Sigmoid colon (tissue), 7 donors: Measurements from ENCODE around the gene ARHGAP12. TPM values are rescaled to one million over a fixed set of nuclear protein-coding genes. Genes with fewer than 3 reads are reported as not detected.

Source experiments
- DNase-seq: peaks from one replicate; pipeline ENCODE4 v3.0.0-alpha.2; 2019
- H3K27ac ChIP-seq, 4 donors: fragments of 200-600 bp; sonication (generic); one replicate each; pipeline ENCODE4 v1.5.1; 2016 to 2019; ENCODE audit warnings: mild to moderate bottlenecking in 1 of 4
- H3K27me3 ChIP-seq, 3 donors: fragments of 200-600 bp; sonication (generic); one replicate each; pipeline ENCODE4 v1.5.1; 2019; ENCODE audit warnings: mild to moderate bottlenecking in 1 of 3
- H3K36me3 ChIP-seq, 4 donors: fragments of 200-600 bp; sonication (generic); one replicate each; pipeline ENCODE4 v1.5.1; 2016 to 2019
- H3K4me1 ChIP-seq, 4 donors: fragments of 200-600 bp; sonication (generic); one replicate each; pipeline ENCODE4 v1.5.1; 2017 to 2019
- H3K4me3 ChIP-seq, 4 donors: fragments of 200-600 bp; sonication (generic); one replicate each; pipeline ENCODE4 v1.5.1; 2017 to 2019; ENCODE audit warnings: mild to moderate bottlenecking in 2 of 4, moderate library complexity in 1 of 4
- H3K9me3 ChIP-seq, 4 donors: fragments of 200-600 bp in 3 of 4; sonication (generic) in 3 of 4; one replicate each; pipeline versions ENCODE4 v1.5.1 to v1.6.1; 2013 to 2019
- EP300 ChIP-seq, 4 donors: sonication (generic); formaldehyde crosslinking; IDR thresholded peaks; one replicate each; pipeline ENCODE4 v1.6.1; 2017; ENCODE audit warnings: antibody characterized with exemption in 4 of 4
- POLR2A ChIP-seq, 2 donors: fragments of 450-650 bp; IDR thresholded peaks; one replicate each; pipeline ENCODE4 v1.6.1; 2016; ENCODE audit warnings: antibody characterized with exemption in 2 of 2, mild to moderate bottlenecking in 2 of 2, moderate library complexity in 2 of 2
- POLR2AphosphoS5 ChIP-seq, 4 donors: sonication (generic); formaldehyde crosslinking; IDR thresholded peaks; one replicate each; pipeline ENCODE4 v1.6.1; 2017; ENCODE audit warnings: antibody characterized with exemption in 4 of 4
- WGBS, 2 donors: extraction: QIAGEN DNeasy Blood & Tissue Kit; methylation state at CpG; one replicate each; pipeline ENCODE4 v1.1.7; 2013; 5-methylcytosine and 5-hydroxymethylcytosine counted together
- intact Hi-C: fragments of 100-400 bp; cut with DNase I; formaldehyde crosslinking; loops from one replicate; pipeline ENCODE4 v1.15.1; 2023
- polyA plus RNA-seq, 3 donors: library from polyadenylated mRNA; stranded (reverse); fragments of 200-250 nt; gene quantifications; one replicate each; pipeline ENCODE4 v1.2.3, GENCODE V29; 2013
- total RNA-seq, 4 donors: library from RNA; depleted of rRNA; stranded (reverse); fragments of >200 nt; gene quantifications; one replicate each; pipeline ENCODE4 v1.1.0, GENCODE V29; 2016
- TF ChIP-seq, protein P1 (sequence below), 4 experiments: fragments of 450-650 bp in 3 of 4; fragments of 200-600 bp in 1 of 4; IDR thresholded peaks; one replicate each; pipeline ENCODE4 v1.5.1; 2016 to 2019; ENCODE audit warnings: antibody characterized with exemption in 4 of 4, mild to moderate bottlenecking in 3 of 4, moderate library complexity in 2 of 4
- donor health status: healthy with polysubstance abuse.
- donor health status: Bipolar disorder and iron deficiency.
- donor health status: healthy.

The ARHGAP12 gene
- total and polyA plus RNA-seq, 7 donors = 14.1 to 90.5 (median 44.9) TPM

- Histone ChIP-seq H3K27me3 (no peaks in the 10 kb centered on the region), H3K27ac (no peak overlapping the region), H3K4me3 (no peak overlapping the region), H3K4me1 (no peaks in the 10 kb centered on the region), H3K9me3 (no peaks in the 10 kb centered on the region), H3K36me3 (peaks cover 0 to 11% (median 0%) of the 10 kb centered on the region in 4 donors)
- WGBS, 2 donors = 73 to 80% methylated on average over 2 of the region's 2 CpGs
- TF ChIP-seq EP300 (IDR thresholded peaks at IDR 0.05) = no peak
- no peak for TF ChIP-seq POLR2A (IDR thresholded peaks at IDR 0.05)
- TF ChIP-seq POLR2AphosphoS5 (IDR thresholded peaks at IDR 0.05) = no peak
- TF ChIP-seq, protein P1, sequence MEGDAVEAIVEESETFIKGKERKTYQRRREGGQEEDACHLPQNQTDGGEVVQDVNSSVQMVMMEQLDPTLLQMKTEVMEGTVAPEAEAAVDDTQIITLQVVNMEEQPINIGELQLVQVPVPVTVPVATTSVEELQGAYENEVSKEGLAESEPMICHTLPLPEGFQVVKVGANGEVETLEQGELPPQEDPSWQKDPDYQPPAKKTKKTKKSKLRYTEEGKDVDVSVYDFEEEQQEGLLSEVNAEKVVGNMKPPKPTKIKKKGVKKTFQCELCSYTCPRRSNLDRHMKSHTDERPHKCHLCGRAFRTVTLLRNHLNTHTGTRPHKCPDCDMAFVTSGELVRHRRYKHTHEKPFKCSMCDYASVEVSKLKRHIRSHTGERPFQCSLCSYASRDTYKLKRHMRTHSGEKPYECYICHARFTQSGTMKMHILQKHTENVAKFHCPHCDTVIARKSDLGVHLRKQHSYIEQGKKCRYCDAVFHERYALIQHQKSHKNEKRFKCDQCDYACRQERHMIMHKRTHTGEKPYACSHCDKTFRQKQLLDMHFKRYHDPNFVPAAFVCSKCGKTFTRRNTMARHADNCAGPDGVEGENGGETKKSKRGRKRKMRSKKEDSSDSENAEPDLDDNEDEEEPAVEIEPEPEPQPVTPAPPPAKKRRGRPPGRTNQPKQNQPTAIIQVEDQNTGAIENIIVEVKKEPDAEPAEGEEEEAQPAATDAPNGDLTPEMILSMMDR (IDR thresholded peaks at IDR 0.05) = no peak
- intact Hi-C loops = no loop called here
- no peak for DNase-seq
These were observed 75.0 kb downstream of the ARHGAP12 start for GRCh38 chr10:31853629-31854028.

GRCh38 chr10:31851216-31851615 lies 77.4 kb downstream of the ARHGAP12 start:
- TF ChIP-seq, protein P1 (IDR thresholded peaks at IDR 0.05) = no peak
- TF ChIP-seq POLR2AphosphoS5 (IDR thresholded peaks at IDR 0.05) = no peak
- no peak for TF ChIP-seq POLR2A (IDR thresholded peaks at IDR 0.05)
- TF ChIP-seq EP300 (IDR thresholded peaks at IDR 0.05) = no peak
- H3K4me3 ChIP-seq = no peak overlapping the region
- no peaks in the 10 kb centered on the region for H3K36me3 ChIP-seq
- intact Hi-C loops = no loop called here
- DNase-seq = no peak
- no peaks in the 10 kb centered on the region for H3K9me3 ChIP-seq
- no peak overlapping the region for H3K27ac ChIP-seq
- H3K4me1 ChIP-seq = no peaks in the 10 kb centered on the region
- 93 to 94% methylated on average over 1 of the region's 1 CpG for WGBS, 2 donors
- no peaks in the 10 kb centered on the region for H3K27me3 ChIP-seq

DNA sequence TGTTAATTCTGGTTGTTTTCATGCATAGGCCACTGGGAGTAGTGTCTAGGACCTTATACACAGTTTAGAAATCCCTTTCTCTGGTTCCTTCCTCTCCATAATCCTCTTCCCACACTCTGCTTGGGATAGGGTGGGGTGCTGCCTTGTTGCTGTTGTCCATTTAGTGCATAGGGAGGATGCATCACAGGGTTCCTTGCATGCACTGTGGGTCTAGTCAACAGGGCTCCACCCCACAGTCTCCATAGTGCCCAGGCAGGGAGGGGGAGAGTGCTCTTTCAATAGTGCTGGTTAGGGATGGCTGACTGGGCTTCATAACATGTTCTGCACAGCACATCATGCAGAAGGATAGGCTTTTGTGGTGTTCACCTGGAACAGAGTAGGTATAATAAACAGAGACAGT lies 81.1 kb downstream of the ARHGAP12 start:
- Histone ChIP-seq H3K4me1 (no peaks in the 10 kb centered on the region), H3K4me3 (no peak overlapping the region), H3K9me3 (no peaks in the 10 kb centered on the region), H3K27ac (no peak overlapping the region), H3K36me3 (no peaks in the 10 kb centered on the region), H3K27me3 (no peaks in the 10 kb centered on the region)
- TF ChIP-seq POLR2AphosphoS5 (IDR thresholded peaks at IDR 0.05) (no peak), POLR2A (IDR thresholded peaks at IDR 0.05) (no peak), EP300 (IDR thresholded peaks at IDR 0.05) (no peak)
- TF ChIP-seq, protein P1 (IDR thresholded peaks at IDR 0.05) = no peak
- intact Hi-C loops = no loop called here
- DNase-seq = no peak

GRCh38 chr10:31838709-31839108 lies 89.9 kb downstream of the ARHGAP12 start:
- no peaks in the 10 kb centered on the region for H3K9me3 ChIP-seq
- 95 to 97% methylated on average over 7 of the region's 7 CpGs for WGBS, 2 donors
- H3K4me1 ChIP-seq = no peaks in the 10 kb centered on the region
- no peaks in the 10 kb centered on the region for H3K27me3 ChIP-seq
- H3K27ac ChIP-seq = no peak overlapping the region
- no peak for TF ChIP-seq EP300 (IDR thresholded peaks at IDR 0.05)
- TF ChIP-seq, protein P1 (IDR thresholded peaks at IDR 0.05) = no peak
- no peak for TF ChIP-seq POLR2AphosphoS5 (IDR thresholded peaks at IDR 0.05)
- no peak for TF ChIP-seq POLR2A (IDR thresholded peaks at IDR 0.05)
- DNase-seq = no peak
- peaks cover 0 to 8% (median 0%) of the 10 kb centered on the region in 4 donors for H3K36me3 ChIP-seq
- intact Hi-C loops = no loop called here
- H3K4me3 ChIP-seq = no peak overlapping the region

DNA sequence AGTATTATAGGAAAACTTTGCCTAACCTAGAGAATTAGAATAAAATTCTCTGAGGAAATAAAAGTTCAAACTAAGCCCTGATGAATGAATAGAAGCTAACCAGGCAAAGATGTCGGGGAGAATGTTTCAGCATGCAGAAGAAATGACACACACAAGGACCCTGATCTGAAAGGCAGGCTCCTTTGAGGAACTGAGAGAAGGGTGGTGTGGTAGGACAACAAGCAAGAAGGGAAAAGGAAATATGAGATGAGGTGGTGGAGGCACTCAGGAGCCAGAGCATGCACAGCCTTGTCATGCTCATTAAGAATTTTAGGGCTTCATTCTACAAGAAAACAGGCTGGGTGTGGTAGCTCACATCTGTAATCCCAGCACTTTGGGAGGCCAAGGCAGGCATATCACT lies 90.6 kb downstream of the ARHGAP12 start:
- Histone ChIP-seq H3K9me3 (no peaks in the 10 kb centered on the region), H3K4me1 (no peaks in the 10 kb centered on the region), H3K4me3 (no peak overlapping the region), H3K36me3 (peaks cover 0 to 8% (median 0%) of the 10 kb centered on the region in 4 donors), H3K27me3 (no peaks in the 10 kb centered on the region), H3K27ac (no peak overlapping the region)
- 86 to 94% methylated on average over 1 of the region's 1 CpG for WGBS, 2 donors
- intact Hi-C loops = no loop called here
- TF ChIP-seq POLR2A (IDR thresholded peaks at IDR 0.05) = no peak
- TF ChIP-seq POLR2AphosphoS5 (IDR thresholded peaks at IDR 0.05) = no peak
- TF ChIP-seq, protein P1 (IDR thresholded peaks at IDR 0.05) = no peak
- no peak for TF ChIP-seq EP300 (IDR thresholded peaks at IDR 0.05)
- DNase-seq = no peak
